ENCODE measurements around the gene KRTAP21-3.
"Not testable (repeated sequence)": the region's sequence is repeated elsewhere in the genome, so short reads cannot be mapped to it uniquely, and the experiment has no call there.

The KRTAP21-3 gene, protein sequence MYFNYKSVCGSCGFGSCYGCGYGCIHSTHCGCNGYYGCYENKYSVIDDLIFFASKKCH

DNA sequence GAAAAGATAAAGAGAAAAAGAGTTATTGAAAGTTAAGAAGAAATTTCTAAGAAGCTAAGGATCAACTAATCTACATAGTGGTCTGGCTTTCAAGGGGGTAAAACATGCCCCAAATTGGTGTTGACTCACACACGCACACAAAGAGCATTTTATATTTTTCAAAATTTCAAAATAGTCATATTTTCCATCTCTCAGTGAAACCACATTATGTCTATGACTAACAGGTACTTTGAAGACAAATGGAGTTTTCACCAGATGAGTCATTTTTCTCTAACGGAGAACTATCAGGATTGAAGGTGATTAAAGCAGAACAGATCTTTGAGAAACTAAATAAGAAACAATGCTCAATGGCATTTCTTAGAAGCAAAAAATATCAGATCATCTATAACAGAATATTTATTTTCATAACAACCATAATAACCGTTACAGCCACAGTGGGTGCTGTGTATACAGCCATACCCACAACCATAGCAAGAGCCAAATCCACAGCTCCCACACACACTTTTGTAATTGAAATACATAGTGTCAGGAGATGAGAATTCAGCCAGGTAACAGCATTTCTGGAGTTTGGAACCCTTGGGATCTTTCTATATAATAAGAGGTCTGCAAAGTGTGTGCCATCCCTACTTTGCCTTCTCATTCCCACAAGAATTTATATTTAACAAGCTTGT is at the start of gene KRTAP21-3:
Gene KRTAP21-3, minus strand, starts transcription at position 539 of the 671 bp plus-strand sequence. Its CDS starts 18 bp downstream, at position 521.
- DNase-seq, result no peak

DNA sequence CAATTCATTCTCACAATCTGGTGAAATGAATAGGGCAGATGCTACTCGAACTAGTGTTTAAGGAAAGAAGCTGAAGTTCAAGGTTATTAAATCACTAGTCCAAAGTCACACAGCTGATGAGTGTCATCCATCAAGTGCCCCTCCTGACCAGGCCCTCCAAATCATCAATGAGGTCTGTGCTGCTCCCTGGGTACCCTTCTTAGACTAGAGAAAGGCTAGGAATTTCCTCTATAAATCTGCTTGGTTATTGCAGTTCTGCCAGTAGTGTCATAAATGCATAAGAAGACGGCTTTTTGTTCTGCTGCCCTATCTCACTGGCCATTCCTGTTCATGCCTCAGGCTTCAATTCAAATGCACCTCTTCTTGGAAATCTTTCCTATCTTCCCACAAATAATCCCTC is 42.2 kb upstream of the KRTAP21-3 start:
- no peak for DNase-seq

DNA sequence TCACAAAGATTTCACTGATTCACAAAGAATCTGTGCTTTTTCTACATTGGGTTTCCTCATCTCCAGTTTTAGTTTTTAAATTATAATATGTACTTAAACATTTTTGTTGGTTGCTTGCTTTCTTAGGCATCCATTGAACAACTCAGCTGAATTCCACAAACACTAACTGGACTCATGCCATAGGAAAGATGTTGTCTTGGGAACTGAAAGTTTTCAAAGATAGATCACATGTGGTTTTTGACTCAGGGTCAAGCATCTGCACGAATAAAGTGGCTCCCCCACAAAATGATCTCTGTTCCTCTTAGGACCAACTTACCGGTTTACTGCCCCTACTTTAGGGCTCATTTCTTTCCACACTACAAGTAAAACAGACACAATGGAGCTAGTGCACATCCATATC is 39.7 kb upstream of the KRTAP21-3 start:
- no peak for DNase-seq

DNA sequence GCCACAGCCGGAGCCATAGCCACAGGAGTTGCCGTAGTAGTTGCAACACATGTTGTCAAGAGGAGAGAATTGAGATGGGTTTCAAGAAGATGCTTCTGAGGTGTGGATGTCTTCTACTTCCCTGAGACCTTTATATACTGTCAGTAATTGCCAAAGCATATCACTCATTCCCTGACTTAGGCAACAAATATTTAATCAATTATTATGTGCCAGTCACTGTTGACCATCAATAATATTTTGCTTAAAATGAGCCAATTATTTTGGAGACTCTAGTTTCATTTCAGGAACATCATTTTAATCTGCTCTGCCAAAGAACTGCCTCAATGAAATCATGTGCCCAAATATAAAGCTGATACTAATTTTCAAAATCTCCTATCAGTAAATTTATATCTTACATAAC is 36.8 kb upstream of the KRTAP21-3 start, which contains the start of gene KRTAP21-1:
Gene KRTAP21-1, minus strand, starts transcription at position 101 of the 400 bp plus-strand sequence. Its CDS starts 50 bp downstream, at position 51.
- not testable (repeated sequence) for DNase-seq

DNA sequence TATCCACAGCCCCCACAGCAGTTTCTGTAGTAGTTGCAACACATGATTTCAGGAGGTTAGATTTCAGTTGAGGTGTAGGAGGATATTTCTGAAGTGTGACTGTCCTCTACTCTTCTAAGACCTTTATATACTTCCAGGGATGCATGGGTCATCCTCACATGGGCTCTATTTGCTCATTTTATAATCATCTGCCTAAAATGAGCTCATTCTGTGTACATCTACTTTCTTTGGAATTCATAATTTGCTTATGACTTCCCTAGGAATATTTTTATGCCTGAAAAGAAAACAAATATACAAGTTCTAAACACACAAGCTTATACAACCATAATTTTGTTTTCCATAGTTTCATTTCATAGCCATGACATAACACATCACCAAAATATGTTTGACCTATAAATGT is 28.6 kb upstream of the KRTAP21-3 start, which contains the start of gene KRTAP21-2:
Gene KRTAP21-2, minus strand, starts transcription at position 101 of the 400 bp plus-strand sequence. Its CDS starts 57 bp downstream, at position 44.
- DNase-seq, result no peak

DNA sequence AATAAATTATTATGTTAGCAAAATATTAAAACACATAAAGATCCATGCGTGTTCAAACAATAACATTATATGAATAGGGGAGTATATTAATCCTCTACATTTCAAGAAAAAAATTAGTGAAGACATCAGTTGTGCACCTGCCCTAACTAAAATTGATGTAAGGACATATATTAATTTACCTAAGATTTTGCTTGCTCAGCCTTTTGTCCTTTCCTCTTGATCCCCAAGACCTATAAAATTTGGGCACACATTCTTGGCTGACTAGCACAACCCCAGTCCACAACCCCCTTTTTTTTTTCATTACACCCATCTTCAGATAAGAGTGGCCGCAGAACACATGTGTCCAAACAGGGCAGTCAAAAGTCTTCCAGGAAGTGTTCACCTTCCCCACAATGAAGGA is 21.9 kb upstream of the KRTAP21-3 start:
- DNase-seq, result no peak

DNA sequence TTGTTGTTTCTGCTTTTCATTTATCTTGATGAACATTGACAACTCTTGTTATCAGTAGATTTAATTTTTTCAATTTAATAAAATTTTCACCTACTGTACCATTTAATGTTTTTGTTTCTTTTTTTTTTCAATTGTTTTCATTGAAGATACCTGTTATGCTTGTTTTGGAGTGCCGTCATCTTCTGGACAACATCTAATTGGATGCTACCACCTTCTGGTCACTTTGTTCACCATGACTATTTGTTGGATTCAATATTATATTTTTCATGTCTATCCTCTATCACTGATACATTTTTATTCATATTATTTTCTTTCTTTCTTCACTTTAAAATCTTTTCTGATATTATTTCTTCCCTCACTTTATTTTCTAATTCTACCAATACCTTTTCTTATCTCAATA is 14.4 kb upstream of the KRTAP21-3 start:
- no peak for DNase-seq

DNA sequence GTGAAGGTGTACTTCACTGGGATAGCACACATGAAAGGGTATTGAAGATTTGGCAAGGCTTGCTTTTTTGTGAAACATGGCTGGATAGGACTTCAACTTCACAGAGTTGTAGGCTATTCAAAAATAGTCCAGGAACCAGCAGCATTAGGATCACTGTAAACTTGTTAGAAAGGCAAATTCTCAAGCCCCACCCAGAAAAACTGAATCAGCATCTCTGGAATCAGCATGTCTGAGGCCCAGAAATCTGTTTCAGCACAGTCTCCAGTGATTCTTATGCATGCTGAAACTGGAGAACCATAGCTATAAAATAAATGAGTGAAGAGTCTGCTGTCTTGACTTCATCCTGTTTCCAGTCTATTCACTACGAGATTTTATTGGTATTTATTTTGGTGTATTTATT is 8.1 kb upstream of the KRTAP21-3 start:
- DNase-seq, result no peak

DNA sequence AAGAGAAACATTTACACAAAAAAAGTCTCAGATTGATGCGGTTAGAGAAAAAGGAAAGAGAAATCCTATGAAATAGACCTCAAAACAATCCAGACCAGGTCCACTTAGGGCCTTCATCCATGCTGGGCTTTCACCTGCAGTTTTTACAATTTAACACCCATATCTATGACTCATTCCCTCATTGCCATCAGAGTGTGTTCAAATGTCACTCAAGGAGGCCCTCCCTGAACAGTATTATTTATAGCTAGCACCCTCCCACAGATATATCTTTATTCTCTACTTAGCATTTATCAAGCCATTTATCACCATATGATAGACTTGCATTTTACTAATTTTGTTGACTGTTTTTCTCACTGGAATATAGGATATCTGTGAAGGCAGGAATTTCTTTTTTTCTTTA is 824 bp upstream of the KRTAP21-3 start:
- no peak for DNase-seq

DNA sequence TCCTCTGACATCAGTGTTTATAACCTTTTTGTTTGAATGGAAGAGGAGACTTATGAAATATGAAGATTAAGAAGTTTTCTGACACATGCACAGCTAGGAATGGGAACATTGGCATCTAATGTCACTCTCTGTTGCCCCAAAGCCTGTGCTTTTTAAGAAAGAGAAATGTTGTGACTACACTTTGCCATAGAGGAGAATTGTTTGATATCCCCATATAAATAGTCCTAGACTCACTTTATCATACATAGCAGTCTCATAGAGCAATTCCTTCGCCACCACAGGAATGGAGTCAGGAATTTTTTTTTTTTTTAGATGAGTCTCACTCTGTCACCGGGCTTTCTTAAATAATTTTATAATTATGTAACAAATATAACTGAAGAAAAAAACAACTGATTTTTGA is 1.5 kb downstream of the KRTAP21-3 start:
- no peak for DNase-seq

DNA sequence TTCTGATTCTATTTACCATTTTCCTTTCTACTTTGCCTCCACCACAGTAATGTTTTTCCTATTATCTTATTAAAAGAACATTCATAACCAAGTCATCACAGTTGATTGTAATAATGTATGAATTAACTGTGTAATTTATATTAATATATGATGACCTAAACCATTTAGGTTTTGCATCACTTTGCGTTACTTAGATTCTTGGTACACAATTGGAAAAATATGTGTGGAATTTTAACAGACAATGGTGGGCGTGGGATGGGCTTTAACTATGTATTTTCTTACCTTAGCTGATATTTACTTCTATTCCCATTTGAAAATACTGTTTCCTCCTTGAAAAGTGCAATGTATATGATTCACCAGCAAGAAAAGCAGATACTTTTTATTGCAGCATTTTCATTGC is 3.6 kb downstream of the KRTAP21-3 start:
- DNase-seq, result no peak

DNA sequence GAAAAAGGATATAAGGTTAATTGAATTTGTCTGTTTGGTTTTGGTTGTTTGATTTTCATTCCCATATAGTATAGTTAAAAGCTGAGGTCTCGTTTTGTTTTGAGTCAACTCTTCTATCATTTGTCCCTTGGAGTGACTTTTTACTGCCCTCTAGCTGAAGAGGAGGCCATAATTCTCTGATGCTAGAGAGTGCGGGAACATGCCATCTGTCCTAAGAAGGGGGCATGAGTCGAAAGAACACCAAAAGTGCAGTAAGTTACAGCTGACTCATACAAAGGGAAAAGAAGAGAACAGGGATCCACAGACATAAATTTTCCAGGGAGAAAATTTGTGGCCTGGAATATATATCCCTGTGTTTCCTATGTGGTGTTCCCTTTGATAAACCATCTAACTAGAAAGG is 4.1 kb downstream of the KRTAP21-3 start:
- no peak for DNase-seq

DNA sequence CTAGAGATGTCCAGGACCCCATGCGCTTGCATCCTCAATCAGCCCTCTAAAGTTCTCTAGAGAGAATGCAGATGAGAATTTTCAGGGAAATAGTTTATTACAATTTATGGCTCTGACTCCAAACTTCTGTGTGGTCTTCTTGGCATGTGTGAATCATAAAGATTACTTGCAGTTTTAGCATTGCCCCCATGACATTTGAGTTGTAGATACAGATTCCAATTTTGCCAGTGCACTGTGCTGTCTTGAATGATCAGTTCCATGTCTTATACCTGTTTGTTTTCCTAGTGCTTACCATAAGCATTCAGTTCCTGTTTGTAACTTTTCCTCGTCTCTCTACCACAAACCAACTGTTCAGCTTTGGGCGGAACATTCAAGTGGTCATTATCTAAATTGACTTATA is 4.8 kb downstream of the KRTAP21-3 start:
- DNase-seq, result no peak

DNA sequence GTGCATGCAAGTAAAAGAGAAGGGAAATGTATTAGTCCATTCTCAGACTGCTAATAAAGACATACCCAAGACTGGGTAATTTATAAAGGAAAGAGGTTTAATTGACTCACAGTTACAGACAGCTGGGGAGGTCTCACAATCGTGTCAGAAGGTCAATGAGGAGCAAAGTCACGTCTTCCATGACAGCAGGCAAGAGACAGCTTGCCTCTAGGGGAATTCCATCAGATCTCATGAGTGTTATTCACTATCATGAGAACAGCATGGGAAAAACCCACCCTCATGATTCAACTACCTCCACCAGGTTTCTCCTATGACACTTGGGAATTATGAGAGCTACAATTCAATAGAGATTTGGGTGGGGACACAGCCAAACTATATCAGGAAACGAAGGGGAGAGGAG is 8.1 kb downstream of the KRTAP21-3 start:
- no peak for DNase-seq

DNA sequence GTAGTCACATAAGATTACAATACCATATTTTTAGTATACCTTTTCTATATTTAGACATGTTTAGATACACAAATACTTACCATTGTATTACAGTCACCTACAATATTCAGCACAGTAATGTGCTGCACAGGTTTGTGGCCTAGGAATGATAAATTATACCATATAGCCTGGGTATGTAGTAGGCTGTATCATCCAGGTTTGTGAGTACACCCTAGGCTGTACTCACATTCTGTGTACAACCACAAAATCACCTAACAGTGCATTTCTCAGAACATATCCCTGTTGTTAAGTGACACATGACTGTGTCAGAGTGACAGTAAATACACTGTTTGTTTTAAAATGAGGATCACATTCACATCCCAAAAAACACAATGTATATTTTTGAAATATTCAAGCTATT is 11.2 kb downstream of the KRTAP21-3 start:
- no peak for DNase-seq

DNA sequence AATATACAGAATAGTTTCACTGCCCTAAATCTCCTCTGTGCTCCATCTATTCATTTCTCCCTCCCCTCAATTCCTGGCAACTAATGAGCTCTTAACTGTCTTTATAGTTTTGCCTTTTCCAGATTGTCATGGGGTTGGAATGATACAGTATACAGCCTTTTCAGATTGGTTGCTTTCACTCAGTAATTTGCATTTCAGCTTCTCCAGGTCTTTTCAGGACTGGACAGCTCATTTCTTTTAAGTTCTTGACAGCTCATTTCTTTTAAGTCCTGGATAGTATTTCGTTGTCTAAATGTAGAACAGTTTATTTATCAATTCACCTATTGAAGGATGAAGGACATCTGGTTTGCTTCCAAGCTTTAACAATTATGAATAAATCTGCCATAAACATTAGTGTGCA is 22.6 kb downstream of the KRTAP21-3 start:
- DNase-seq, result no peak

DNA sequence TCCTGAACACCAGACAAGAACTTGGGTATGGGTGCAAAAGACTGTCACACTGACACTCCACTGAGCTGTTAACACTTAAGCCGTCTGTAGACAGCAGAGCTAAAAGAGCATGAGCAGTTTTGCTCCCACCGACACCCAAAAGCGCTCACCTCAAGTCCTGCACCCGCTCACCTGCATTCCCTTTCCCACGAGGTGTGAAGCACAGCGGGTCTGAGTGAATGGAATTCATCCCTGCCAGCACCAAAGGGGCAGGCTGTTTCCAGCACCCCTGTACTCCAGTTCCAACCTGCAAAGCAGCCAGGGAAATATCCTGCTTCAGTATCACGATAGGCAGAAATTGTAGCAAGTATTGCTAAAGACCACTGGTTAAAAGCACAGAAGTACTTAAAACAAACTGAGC is 28.8 kb downstream of the KRTAP21-3 start:
- DNase-seq, result no peak

DNA sequence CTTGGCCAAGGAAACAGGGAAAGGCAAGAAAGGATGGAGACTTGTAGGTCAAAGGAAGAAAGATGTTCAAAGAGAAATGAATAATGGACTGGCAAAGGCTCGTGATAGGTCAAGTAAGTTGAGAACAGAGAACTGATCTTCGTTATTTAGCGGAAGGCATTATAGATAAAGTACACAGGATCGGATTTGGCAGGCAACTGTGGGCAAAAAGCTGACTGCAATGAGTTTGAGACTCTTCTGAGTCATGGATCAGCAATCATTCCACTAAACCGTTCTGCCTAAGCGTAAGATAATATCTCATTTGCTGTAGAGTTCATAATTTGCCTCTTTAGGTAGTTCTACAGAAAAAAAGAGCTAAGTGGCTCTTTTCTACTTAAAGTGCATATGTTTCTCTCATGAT is 34.1 kb downstream of the KRTAP21-3 start:
- DNase-seq, result no peak

DNA sequence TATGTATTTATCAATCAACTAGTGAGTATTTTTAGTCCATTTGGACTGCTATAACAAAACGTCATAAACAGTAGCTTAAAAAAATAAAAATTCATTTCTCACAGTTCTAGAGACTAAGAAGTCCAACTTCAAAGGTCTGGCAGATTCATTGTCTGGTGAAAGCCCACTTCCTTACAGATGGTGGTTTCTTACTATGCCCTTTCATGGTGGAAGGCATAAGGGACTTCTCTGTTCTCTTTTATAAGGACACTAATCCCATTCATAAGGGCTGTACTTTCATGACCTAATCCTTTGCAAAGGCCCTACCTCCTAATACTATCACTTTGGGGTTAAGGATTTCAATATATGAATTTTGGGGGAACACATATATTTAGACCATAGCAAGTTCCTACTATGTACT is 38.0 kb downstream of the KRTAP21-3 start:
- no peak for DNase-seq

DNA sequence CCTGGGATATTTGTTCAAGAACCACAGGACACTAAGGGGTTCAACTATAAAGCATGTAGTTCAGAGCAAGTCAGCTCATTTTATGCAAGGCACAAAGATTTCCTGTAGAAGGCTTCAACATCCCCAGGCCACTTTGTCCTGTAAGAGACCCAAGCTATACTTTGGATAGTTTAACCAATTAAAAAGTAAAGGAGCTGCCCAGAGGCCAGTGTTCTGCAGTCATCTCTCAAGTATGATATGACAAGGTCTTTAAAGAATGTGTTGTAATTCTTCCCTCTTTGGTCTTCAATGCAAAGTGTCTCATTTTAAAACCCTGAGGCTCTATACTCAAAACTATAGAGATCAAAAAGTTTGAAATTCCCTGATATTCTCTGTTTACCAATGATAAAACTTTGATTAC is 41.8 kb downstream of the KRTAP21-3 start:
- DNase-seq, result no peak

DNA sequence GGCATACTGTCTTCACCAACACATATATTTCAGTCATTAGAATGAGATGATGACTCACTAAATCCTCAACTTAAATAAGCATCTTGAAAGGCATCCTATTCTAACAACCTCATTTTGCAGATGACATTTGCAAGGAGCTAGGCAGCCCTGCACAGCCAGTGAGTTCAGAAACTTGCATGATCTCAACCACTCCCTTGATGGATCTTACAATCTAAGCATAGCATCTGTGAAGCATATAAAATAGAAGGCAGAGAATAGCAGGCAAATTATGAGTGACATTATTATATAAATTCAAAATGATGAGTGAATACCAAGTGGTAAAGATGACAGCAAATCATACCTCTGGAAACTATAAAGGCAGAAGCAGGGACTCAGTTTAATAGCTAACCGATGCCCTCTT is 44.3 kb downstream of the KRTAP21-3 start:
- DNase-seq, result no peak

DNA sequence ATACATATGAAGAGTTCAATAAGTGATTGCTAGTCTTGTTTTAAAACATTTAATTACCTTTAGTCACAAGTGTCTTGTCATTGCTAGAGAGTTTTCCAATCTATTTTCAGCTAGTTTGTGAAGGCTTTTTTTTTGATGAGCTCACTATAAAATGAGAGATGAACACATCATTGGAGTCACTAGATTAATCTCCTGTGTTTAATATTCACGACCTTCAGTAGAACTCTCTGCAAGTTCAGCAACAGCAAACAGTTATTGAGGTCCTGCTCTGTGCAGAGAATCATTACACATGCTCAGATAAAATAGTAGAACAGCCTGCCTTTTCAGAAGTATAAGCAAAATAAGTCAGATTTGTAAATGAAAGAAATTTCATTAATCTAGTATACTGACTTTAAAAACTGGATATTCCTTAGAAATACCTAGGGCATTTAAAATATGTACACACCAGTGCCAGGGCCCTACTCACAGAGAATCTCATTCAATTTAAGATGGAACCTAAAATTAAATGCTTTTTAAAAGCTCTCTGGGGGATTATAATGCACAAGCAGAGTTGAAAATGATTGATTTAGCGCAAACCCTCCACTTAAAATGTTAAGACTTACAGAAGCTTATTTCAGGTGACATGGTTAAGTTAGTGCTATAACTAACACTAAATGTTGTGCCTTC is 45.5 kb downstream of the KRTAP21-3 start:
- DNase-seq, result no peak

DNA sequence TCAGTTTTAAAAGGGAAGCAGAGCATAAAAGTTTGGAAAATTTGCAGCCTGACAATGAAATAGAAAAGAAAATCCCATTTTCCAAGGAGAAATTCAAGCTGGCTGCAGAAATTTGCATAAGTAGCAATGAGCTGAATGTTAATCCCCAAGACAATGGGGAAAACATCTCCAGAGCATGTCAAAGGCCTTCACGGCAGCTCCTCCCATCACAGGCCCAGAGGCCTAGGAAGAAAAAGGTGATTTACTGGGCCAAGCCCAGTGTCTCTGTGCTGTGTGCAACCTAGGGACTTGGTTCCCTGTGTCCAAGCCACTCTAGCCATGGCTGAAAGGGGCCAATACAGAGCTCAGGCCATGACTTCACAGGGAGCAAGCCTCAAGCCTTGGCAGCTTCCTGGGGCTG is 49.8 kb downstream of the KRTAP21-3 start:
- DNase-seq, result no peak

Measured in midbrain (tissue), 1 donor.